Prostate gland (tissue), 2 donors: Measurements from ENCODE around the gene HLA-DOB. TPM values are rescaled to one million over a fixed set of nuclear protein-coding genes. Genes with fewer than 3 reads are reported as not detected.

Experiments used
- DNase-seq: peaks from one replicate; pipeline ENCODE4 v3.0.0-alpha.2; 2019; ENCODE audit warnings: low spot score
- H3K27ac ChIP-seq, 2 donors: fragments of 200-600 bp; sonication (generic); 2 replicates each; pipeline ENCODE4 v1.5.1; 2017 to 2019
- H3K27me3 ChIP-seq: fragments of 200-600 bp; sonication (generic); replicated peaks from 2 replicates; pipeline ENCODE4 v1.5.1; 2019; ENCODE audit not compliant: insufficient read depth
- H3K36me3 ChIP-seq, 2 donors: fragments of 200-600 bp; sonication (generic); 1 replicate in 1 of 2; 2 replicates in 1 of 2; pipeline versions ENCODE4 v1.5.1 to v1.8.1; 2017 to 2019
- H3K4me1 ChIP-seq: fragments of 200-600 bp; sonication (generic); replicated peaks from 2 replicates; pipeline ENCODE4 v1.5.1; 2019
- H3K4me3 ChIP-seq, 2 donors: fragments of 200-600 bp; sonication (generic); 2 replicates each; pipeline ENCODE4 v1.5.1; 2017 to 2019
- H3K9me3 ChIP-seq: fragments of 200-600 bp; sonication (generic); 2 replicates; pipeline ENCODE4 v1.5.1; 2017
- CTCF ChIP-seq, 4 experiments: fragments of 200-600 bp in 2 of 4; fragments of 450-650 bp in 2 of 4; sonication (generic) in 2 of 4; IDR thresholded peaks; 1 replicate in 3 of 4; 2 replicates in 1 of 4; pipeline ENCODE4 v1.5.1; 2016 to 2019; ENCODE audit warnings: antibody characterized with exemption in 4 of 4, mild to moderate bottlenecking in 2 of 4, moderate library complexity in 2 of 4
- POLR2A ChIP-seq: fragments of 450-650 bp; IDR thresholded peaks from one replicate; pipeline ENCODE4 v1.6.1; 2016; ENCODE audit warnings: antibody characterized with exemption, mild to moderate bottlenecking
- POLR2AphosphoS5 ChIP-seq: sonication (generic); formaldehyde crosslinking; IDR thresholded peaks from one replicate; pipeline ENCODE4 v1.6.1; 2017; ENCODE audit warnings: antibody characterized with exemption
- WGBS: methylation state at CpG from one replicate; pipeline ENCODE4 v1.1.5; 2018; 5-methylcytosine and 5-hydroxymethylcytosine counted together
- intact Hi-C: fragments of 100-400 bp; cut with DNase I; formaldehyde crosslinking; loops from one replicate; pipeline ENCODE4 v1.14.2; 2022
- total RNA-seq, 2 donors: library from RNA; depleted of rRNA; stranded (reverse); fragments of >200 nt; gene quantifications; one replicate each; pipeline ENCODE4 v1.1.0, GENCODE V29; 2016

Gene HLA-DOB
- total RNA-seq, 2 donors from 2014 or later = 0.41 TPM; not detected in 1

GRCh38 chr6:32772656-32773055 lies 44.1 kb downstream of the HLA-DOB start:
- Histone ChIP-seq H3K36me3 (no peaks in the 10 kb centered on the region), H3K4me1 (no peaks in the 10 kb centered on the region), H3K4me3 (no peak overlapping the region), H3K9me3 (no peaks in the 10 kb centered on the region), H3K27me3 (no peaks in the 10 kb centered on the region), H3K27ac (no peak overlapping the region)
- 14% methylated on average over 1 of the region's 1 CpG for WGBS
- no peak for DNase-seq
- intact Hi-C loops = no loop called here
- TF ChIP-seq POLR2A (no peak), CTCF (IDR thresholded peaks at IDR 0.05) (no peak), POLR2AphosphoS5 (no peak)

GRCh38 chr6:32764048-32764447 lies 52.8 kb downstream of the HLA-DOB start:
- H3K27ac ChIP-seq = no peak overlapping the region
- H3K36me3 ChIP-seq = no peaks in the 10 kb centered on the region
- peaks cover 3% of the 10 kb centered on the region for H3K27me3 ChIP-seq
- intact Hi-C loops = no loop called here
- H3K4me1 ChIP-seq = no peaks in the 10 kb centered on the region
- no peak for TF ChIP-seq POLR2AphosphoS5
- DNase-seq = no peak
- H3K4me3 ChIP-seq = no peak overlapping the region
- no peaks in the 10 kb centered on the region for H3K9me3 ChIP-seq
- 24% methylated on average over 1 of the region's 1 CpG for WGBS

GRCh38 chr6:32763421-32763820 lies 53.4 kb downstream of the HLA-DOB start, which contains the start of gene HLA-DQB2:
Gene HLA-DQB2 (minus strand): TSS chr6:32763532. CDS start chr6:32763470, 62 bp downstream.
- TF ChIP-seq CTCF (IDR thresholded peaks at IDR 0.05) = no peak
- TF ChIP-seq POLR2A = no peak
- no peak for TF ChIP-seq POLR2AphosphoS5
- H3K9me3 ChIP-seq = no peaks in the 10 kb centered on the region
- no peak within 1 kb of the TSS for H3K27ac ChIP-seq
- no peak within 1 kb of the TSS for H3K4me3 ChIP-seq
- H3K27me3 ChIP-seq = peaks cover 3% of the 10 kb centered on the region
- WGBS = 44% methylated on average over 4 of the region's 4 CpGs
- no peak for DNase-seq
- H3K4me1 ChIP-seq = no peaks in the 10 kb centered on the region
- H3K36me3 ChIP-seq = no peaks in the 10 kb centered on the region
- intact Hi-C loops = no loop called here

Other genes with a start within 250 kb of the HLA-DOB start
- 10 to 100 TPM; 14.7 to 22.1 TPM for gene HLA-DRB1, start 227.2 kb downstream of the HLA-DOB start, total RNA-seq
- gene HLA-DQA1, start 179.6 kb downstream of the HLA-DOB start, total RNA-seq = 1 to 10 TPM; 2.4 to 3.7 TPM
- 1 to 10 TPM; 1.0 to 3.0 TPM for gene HLA-DQB1, start 150.3 kb downstream of the HLA-DOB start, total RNA-seq
- gene HLA-DQA2, start 75.6 kb downstream of the HLA-DOB start, total RNA-seq = 1 to 10 TPM in 1 of 2 donors, under 1 TPM in 1; 0.45 to 1.6 TPM
- gene HLA-DQB2, start 53.5 kb downstream of the HLA-DOB start, total RNA-seq = 1 to 10 TPM in 1 of 2 donors, not detected in 1; 1.5 TPM
- 10 to 100 TPM in 1 of 2 donors, 1 to 10 TPM in 1; 7.1 to 15.8 TPM for gene TAP2, start 21.7 kb upstream of the HLA-DOB start, total RNA-seq
- 10 to 100 TPM; 30.7 to 47.3 TPM for gene PSMB8, start 27.0 kb upstream of the HLA-DOB start, total RNA-seq
- 10 to 100 TPM; 30.6 to 47.4 TPM for gene TAP1, start 36.7 kb upstream of the HLA-DOB start, total RNA-seq
- gene PSMB9, start 37.2 kb upstream of the HLA-DOB start, total RNA-seq = 10 to 100 TPM; 22.4 to 27.7 TPM
- 10 to 100 TPM in 1 of 2 donors, 1 to 10 TPM in 1; 7.3 to 15.2 TPM for gene HLA-DMB, start 124.0 kb upstream of the HLA-DOB start, total RNA-seq
- 10 to 100 TPM in 1 of 2 donors, 1 to 10 TPM in 1; 9.6 to 26.1 TPM for gene HLA-DMA, start 136.1 kb upstream of the HLA-DOB start, total RNA-seq
- gene BRD2, start 151.6 kb upstream of the HLA-DOB start, total RNA-seq = 100 to 1,000 TPM; 153 to 252 TPM
- 10 to 100 TPM in 1 of 2 donors, 1 to 10 TPM in 1; 7.2 to 14.6 TPM for gene HLA-DOA, start 192.6 kb upstream of the HLA-DOB start, total RNA-seq